Endothelial cell of umbilical vein (primary cell): ENCODE results near the gene NR6A1. TPM values are rescaled to one million over a fixed set of nuclear protein-coding genes. Genes with fewer than 3 reads are reported as not detected.

Experiments
- BruUV-seq: library from RNA; stranded (reverse); fragments of 400-500 nt; replicated peaks from 2 replicates; lab custom pipeline; 2021; lab: Mats Ljungman, UMichigan
- CTCF ChIA-PET: fragments of 300-600, 350-600 bp; sonication (Branson Sonifier 250); formaldehyde crosslinking; loops from one replicate; lab custom pipeline; 2021; ENCODE audit warnings: antibody characterized with exemption, inconsistent platforms; lab: Charles Lee
- POLR2A ChIA-PET: fragments of 300-600, 350-600 bp; sonication (Branson Sonifier 250); formaldehyde crosslinking; loops from one replicate; lab custom pipeline; 2021; ENCODE audit warnings: antibody characterized with exemption, inconsistent platforms; lab: Charles Lee
- DNase-seq: peaks from one replicate; pipeline ENCODE4 v3.0.0-alpha.2; 2011; ENCODE audit warnings: low read depth, low spot score
- FAIRE-seq: peaks from 2 replicates; lab custom pipeline; 2011; peaks lifted over from hg19 to GRCh38; lab: Jason Lieb, UNC
- H2AFZ ChIP-seq: 2 replicates; pipeline ENCODE4 v1.6.0; 2012; ENCODE audit warnings: low read depth, low read length, control low read depth, inconsistent platforms
- H3K27ac ChIP-seq: 2 replicates; pipeline ENCODE4 v1.5.1; 2011; ENCODE audit warnings: low read depth, mild to moderate bottlenecking, control low read depth, low read length, moderate library complexity; ENCODE audit not compliant: insufficient read depth
- H3K27me3 ChIP-seq, 2 experiments: 2 replicates each; pipeline versions ENCODE4 v1.6.0 to v1.6.1; 2011; ENCODE audit warnings: low read length in 2 of 2, mixed read lengths in 1 of 2; ENCODE audit not compliant: control insufficient read depth in 2 of 2, insufficient read depth in 2 of 2
- H3K36me3 ChIP-seq, 2 experiments: 2 replicates in 1 of 2; 3 replicates in 1 of 2; pipeline ENCODE4 v1.5.1; 2011; ENCODE audit warnings: low read length in 2 of 2, mild to moderate bottlenecking in 1 of 2, moderate library complexity in 1 of 2; ENCODE audit not compliant: control insufficient read depth in 2 of 2, insufficient read depth in 2 of 2; ENCODE audit errors: extremely low read depth in 1 of 2
- H3K4me1 ChIP-seq: 3 replicates; pipeline ENCODE4 v1.5.1; 2011; ENCODE audit warnings: mild to moderate bottlenecking, low read length; ENCODE audit not compliant: control insufficient read depth, insufficient read depth; ENCODE audit errors: extremely low read depth
- H3K4me2 ChIP-seq: 2 replicates; pipeline ENCODE4 v1.6.1; 2011; ENCODE audit warnings: low read length, control low read depth, mixed read lengths; ENCODE audit not compliant: insufficient read depth
- H3K4me3 ChIP-seq, 3 experiments: fragments of 200-600 bp in 1 of 3; sonication (generic), shearing (Covaris generic) in 1 of 3; replicated peaks in 1 of 3; 2 replicates each; pipeline ENCODE4 v1.5.1; 2011 to 2016; ENCODE audit warnings: control low read depth in 3 of 3, low read length in 3 of 3, mild to moderate bottlenecking in 2 of 3, inconsistent platforms in 1 of 3, low read depth in 1 of 3, moderate library complexity in 1 of 3; ENCODE audit not compliant: insufficient read depth in 1 of 3
- H3K79me2 ChIP-seq: 2 replicates; pipeline ENCODE4 v1.6.0; 2012; ENCODE audit warnings: low read length, inconsistent platforms; ENCODE audit not compliant: control insufficient read depth, insufficient read depth
- H3K9ac ChIP-seq: replicated peaks from 2 replicates; pipeline ENCODE3; 2011; ENCODE audit warnings: low read length, control low read depth; ENCODE audit not compliant: insufficient read depth; ENCODE audit errors: extremely low read depth
- H3K9me1 ChIP-seq: replicated peaks from 3 replicates; pipeline ENCODE4 v1.6.0; 2011; ENCODE audit warnings: mild to moderate bottlenecking, low read length; ENCODE audit not compliant: control insufficient read depth, insufficient read depth; ENCODE audit errors: extremely low read depth
- H3K9me3 ChIP-seq: replicated peaks from 2 replicates; pipeline ENCODE4 v1.5.1; 2012; ENCODE audit warnings: low read length, inconsistent platforms; ENCODE audit not compliant: control insufficient read depth, insufficient read depth
- H4K20me1 ChIP-seq: replicated peaks from 2 replicates; pipeline ENCODE3; 2011; ENCODE audit warnings: mild to moderate bottlenecking, low read length; ENCODE audit not compliant: control insufficient read depth, insufficient read depth; ENCODE audit errors: extremely low read depth
- CTCF ChIP-seq, 2 donors: IDR thresholded peaks; 1 replicate in 1 of 2; 2 replicates in 1 of 2; pipeline ENCODE4 v1.5.1; 2011; ENCODE audit warnings: low read length in 2 of 2, mild to moderate bottlenecking in 2 of 2, moderate library complexity in 2 of 2, control low read depth in 1 of 2, inconsistent platforms in 1 of 2, low read depth in 1 of 2; ENCODE audit not compliant: insufficient read depth in 1 of 2; ENCODE audit errors: extremely low read depth in 1 of 2
- EZH2 ChIP-seq: IDR thresholded peaks from 2 replicates; pipeline ENCODE4 v1.6.1; 2012; ENCODE audit warnings: borderline replicate concordance, low read depth, mild to moderate bottlenecking, moderate library complexity, low read length, inconsistent platforms; ENCODE audit not compliant: severe bottlenecking
- FOS ChIP-seq: IDR thresholded peaks from 2 replicates; pipeline ENCODE4 v1.6.1; 2011; ENCODE audit warnings: mild to moderate bottlenecking, low read length, moderate library complexity, borderline replicate concordance; ENCODE audit not compliant: insufficient read depth
- GATA2 ChIP-seq: IDR thresholded peaks from 2 replicates; pipeline ENCODE4 v1.7.0; 2011; ENCODE audit warnings: low read depth, mild to moderate bottlenecking, moderate library complexity, mixed read lengths, low read length; ENCODE audit not compliant: insufficient read length, insufficient read depth
- JUN ChIP-seq: IDR thresholded peaks from 2 replicates; pipeline ENCODE4 v1.6.1; 2011; ENCODE audit warnings: borderline replicate concordance, low read depth; ENCODE audit not compliant: insufficient read length, insufficient read depth
- MAX ChIP-seq: IDR thresholded peaks from 2 replicates; pipeline ENCODE4 v1.6.1; 2011; ENCODE audit not compliant: insufficient read depth, insufficient read length
- MYC ChIP-seq: IDR thresholded peaks from one replicate; pipeline ENCODE4 v1.6.1; 2011; ENCODE audit warnings: mild to moderate bottlenecking, low read depth, low read length
- POLR2A ChIP-seq: IDR thresholded peaks from 2 replicates; pipeline ENCODE4 v1.6.1; 2012; ENCODE audit warnings: low read depth, mild to moderate bottlenecking, control low read depth, low read length
- POLR2AphosphoS5 ChIP-seq: IDR thresholded peaks from 2 replicates; pipeline ENCODE4 v1.6.1; 2012; ENCODE audit warnings: low read depth, mild to moderate bottlenecking, control low read depth, low read length, moderate library complexity; ENCODE audit not compliant: insufficient read depth
- dilution Hi-C: fragments of 300-500 bp; cut with MboI; formaldehyde crosslinking; loops from one replicate; pipeline ENCODE4 v1.15.0; 2019; ENCODE audit warnings: low sequenced_read_pairs; ENCODE audit not compliant: extremely low pct_ligation_motif_present
- intact Hi-C: fragments of 100-400 bp; cut with micrococcal nuclease; formaldehyde crosslinking; loops from one replicate; pipeline ENCODE4 v1.10.0; 2022
- polyA plus RNA-seq, 4 experiments: library from polyadenylated mRNA; depleted of rRNA in 3 of 4; stranded (reverse) in 3 of 4; unstranded in 1 of 4; fragments of >200 nt; gene quantifications; 2 replicates each; pipeline versions ENCODE4 v1.2.1 to v1.2.3, GENCODE V29; 2011 to 2012; ENCODE audit warnings: missing spikeins in 1 of 4
- total RNA-seq: library from RNA; stranded (reverse); gene quantifications from 2 replicates; pipeline ENCODE4 v1.2.3, GENCODE V29; 2021

Gene NR6A1
- total and polyA plus RNA-seq, 2 donors (not counting 3 experiments of a cell fraction or from before 2014, with no cell fraction given), result 0.17 to 1.2 TPM

GRCh38 chr9:124742940-124743339, 28.2 kb downstream of the NR6A1 start:
- no peak for DNase-seq
- H4K20me1 ChIP-seq, result no peaks in the 10 kb centered on the region
- H3K4me2 ChIP-seq, result no peak overlapping the region
- H3K4me3 ChIP-seq, result no peak overlapping the region
- no peaks in the 10 kb centered on the region for H3K9me1 ChIP-seq
- no peaks in the 10 kb centered on the region for H3K79me2 ChIP-seq
- H3K36me3 ChIP-seq, result no peaks in the 10 kb centered on the region
- POLR2A ChIA-PET, result no interaction called here
- H3K4me1 ChIP-seq, result no peaks in the 10 kb centered on the region
- dilution Hi-C loops (no loop called here), intact Hi-C loops (no loop called here)
- no peak overlapping the region for H3K9ac ChIP-seq
- CTCF ChIA-PET, result interaction anchor here (1.0 to 2.6 kb wide), 8 partner anchors 9 to 191 kb away, joined by 3 to 16 read pairs (median 4); no protein-coding TSS in a partner anchor
- FAIRE-seq, result no peak
- no TSS peak for BruUV-seq
- H3K27ac ChIP-seq, result no peak overlapping the region
- no peaks in the 10 kb centered on the region for H3K27me3 ChIP-seq
- no peak for TF ChIP-seq POLR2AphosphoS5
- no peak for TF ChIP-seq JUN
- no peak for TF ChIP-seq GATA2
- TF ChIP-seq MAX, result no peak
- TF ChIP-seq FOS, result no peak
- TF ChIP-seq EZH2, result no peak
- no peak for TF ChIP-seq POLR2A
- TF ChIP-seq MYC, result no peak
- TF ChIP-seq CTCF (IDR thresholded peaks at IDR 0.05; ENCODE audit: extremely low read depth in 1 of 2, insufficient read depth in 1 of 2, low read depth in 1 of 2, low read length in 2 of 2), result no peak
- H2AFZ ChIP-seq, result no peak overlapping the region
- H3K9me3 ChIP-seq, result no peaks in the 10 kb centered on the region
